GM21367 (cell line): ENCODE measurements around the gene TMTC3.

Experiments
- ATAC-seq: cut with Tn5 transposase; IDR thresholded peaks from one replicate; pipeline ENCODE4 v1.9.1; 2021; ENCODE audit not compliant: unreplicated experiment

Gene TMTC3

DNA sequence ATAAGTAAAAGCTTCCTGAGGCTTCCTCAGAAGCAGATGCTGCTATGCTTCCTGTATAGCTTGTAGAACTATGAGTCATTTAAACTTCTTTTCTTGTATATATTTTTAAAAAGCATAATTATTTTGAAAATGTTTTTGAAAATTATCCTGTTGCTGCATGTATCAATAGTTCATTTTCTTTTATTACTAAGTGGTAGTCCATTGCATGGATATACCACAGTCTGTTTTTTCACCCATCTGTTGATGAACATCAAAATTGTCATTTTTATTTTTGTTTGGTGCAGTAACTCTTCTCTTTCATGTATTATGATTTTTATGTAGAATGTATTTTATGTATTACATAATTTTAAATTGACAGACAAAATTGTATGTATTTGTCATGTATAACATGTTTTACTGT lies 81.4 kb downstream of the TMTC3 start:
- no peak for ATAC-seq

DNA sequence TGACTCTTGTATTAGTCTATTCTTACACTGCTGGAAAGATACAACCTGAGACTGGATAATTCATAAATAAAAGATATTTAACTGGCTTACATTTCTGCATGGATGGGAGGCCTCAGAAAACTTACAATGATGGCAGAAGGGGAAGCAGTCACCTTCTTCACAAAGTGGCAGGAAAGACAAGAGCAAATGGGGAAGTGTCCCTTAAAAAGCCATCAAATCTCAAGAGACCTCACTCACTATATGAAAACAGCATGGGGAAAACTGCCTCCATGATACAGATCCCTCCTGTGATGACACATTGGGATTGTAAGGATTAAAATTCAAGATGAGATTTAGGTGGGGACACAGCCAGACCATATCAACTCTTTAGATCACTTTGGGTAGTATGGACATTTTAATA lies 83.7 kb downstream of the TMTC3 start:
- ATAC-seq, result no peak

DNA sequence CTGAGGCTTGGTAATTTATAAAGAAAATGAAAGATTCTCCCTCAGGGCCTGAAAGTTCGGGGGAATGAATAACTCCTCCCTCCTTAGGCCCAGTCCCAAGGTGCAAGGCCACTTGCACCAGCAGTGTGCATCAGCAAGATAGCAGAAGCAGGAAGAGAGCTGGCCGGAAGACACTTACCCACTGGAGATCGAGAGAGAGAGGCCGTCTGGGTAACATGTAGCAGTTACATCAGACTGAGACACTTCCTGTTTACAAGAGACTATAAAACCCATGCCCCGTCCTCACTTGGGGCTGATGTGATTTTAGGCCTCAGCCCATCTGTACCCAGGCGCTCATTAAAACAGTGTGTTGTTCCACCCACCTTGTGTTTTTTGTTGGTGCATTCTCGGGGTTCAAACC lies 85.2 kb downstream of the TMTC3 start:
- no peak for ATAC-seq

DNA sequence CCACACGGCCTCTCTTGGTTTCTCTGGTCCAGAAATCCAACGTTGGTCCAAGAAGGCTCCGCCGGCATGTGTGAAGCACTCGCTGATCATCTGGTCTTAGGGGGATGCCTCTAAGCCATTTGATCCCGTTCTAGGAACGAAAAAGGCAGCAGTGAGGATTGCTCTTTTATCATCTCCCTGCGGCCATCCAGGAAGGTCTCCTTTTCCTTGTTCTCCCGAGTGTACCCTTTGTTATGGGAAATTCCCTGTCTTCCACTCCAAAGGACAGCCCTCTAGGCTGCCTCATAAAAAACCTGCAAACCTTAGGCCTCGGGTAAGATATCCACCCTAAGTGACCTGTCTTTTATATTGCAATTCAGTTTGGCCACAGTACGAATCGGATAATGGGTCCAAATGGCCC lies 85.8 kb downstream of the TMTC3 start:
- no peak for ATAC-seq

DNA sequence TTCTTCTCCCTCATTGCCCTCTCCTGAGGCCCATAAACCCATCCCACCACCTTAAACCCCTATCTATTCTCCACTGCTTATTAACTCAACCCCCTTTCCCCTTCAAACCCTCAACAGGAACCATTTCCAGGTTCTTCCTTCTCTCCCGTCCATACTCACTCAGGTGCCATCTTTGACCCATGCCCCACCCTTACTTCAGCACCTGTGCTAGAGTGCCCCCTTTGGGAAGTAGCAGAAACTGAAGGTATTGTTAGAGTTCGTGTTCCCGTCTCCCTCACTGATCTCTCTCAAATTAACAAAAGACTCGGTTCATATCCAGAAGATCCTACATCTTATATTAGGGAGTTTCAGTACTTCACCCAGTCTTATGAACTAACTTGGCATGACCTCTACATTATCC lies 86.6 kb downstream of the TMTC3 start:
- ATAC-seq, result no peak

DNA sequence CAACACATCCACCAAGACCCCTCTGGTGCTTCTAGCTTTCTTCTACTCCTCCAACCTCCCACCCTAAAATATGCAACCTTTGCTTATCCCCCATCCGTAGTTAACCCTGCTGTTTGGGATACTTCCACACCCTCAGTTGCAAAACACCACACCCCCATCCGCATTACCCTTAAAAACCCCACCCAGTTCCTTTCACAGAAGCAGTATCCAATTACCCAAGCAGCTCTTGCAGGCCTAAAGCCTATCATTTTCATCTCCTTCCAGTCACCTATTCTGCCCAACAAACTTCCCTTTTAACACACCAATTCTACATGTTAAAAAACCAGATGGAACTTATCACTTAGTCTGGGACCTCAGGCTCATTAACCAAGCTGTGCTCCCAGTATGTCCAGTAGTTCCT lies 88.2 kb downstream of the TMTC3 start:
- ATAC-seq, result no peak

DNA sequence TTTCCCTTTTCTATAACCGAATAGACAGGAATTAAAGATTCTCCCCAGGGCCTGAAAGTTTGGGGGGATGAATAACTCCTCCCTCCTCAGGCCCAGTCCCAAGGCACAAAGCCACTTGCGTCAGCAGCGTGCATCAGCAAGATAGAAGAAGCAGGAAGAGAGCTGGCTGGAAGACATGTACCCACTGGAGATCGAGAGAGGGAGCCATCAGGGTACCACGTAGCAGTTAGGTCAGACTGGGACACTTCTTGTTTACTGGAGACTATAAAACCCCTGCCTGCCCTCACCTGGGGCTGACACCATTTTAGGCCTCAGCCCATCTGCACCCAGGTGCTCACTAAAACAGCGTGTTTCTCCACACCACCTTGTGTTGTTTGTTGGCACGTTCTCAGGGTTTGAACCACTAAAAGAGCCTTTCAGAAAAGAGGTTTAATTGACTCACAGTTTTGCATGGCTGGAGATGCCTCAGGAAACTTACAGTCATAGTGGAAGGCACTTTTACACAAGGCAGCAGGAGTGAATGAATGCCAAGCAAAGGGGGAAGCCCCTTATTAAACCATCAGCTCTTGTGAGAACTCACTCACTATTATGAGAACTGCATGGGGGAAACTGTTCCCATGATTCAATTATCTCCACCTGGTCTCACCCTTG lies 93.2 kb downstream of the TMTC3 start:
- no peak for ATAC-seq

DNA sequence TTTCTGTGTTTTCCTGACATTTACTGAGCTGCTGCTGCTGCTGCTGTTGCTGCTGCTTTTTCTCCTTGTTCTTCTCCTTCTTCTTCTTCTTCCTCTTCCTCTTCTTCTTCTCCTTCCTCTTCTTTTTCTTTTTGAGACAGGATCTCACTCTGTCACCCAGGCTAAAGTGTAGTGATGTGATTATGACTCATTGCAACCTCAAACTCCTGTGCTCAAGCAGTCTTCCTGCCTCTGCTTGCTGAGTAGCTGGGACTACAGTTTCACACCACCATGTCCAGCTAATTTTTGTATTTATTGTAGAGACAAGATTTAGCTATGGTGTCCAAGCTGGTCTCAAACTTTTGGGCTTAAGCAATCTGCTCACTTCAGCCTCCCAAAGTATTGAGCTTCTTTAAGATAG lies 95.8 kb downstream of the TMTC3 start:
- peak; percentile 56 for ATAC-seq

DNA sequence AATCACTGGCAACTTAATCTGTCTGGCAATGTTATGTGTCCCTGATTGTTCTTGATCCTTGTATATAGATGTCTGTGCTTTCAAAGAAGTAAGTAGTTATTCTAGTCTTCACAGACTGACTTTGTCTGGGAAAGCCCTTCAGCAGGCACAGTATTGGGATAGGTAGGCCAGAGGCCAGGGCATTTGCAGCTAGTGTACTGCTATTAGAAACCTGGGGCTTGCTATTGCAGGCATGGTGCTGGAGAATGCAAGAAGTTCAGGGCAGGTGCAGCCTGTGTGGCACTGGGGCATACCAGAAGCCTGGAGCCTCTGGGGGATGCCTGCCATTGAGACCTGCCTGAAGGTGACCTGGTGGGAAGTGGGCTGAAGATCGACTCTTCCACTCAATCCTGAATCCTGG lies 96.3 kb downstream of the TMTC3 start:
- ATAC-seq, result no peak

DNA sequence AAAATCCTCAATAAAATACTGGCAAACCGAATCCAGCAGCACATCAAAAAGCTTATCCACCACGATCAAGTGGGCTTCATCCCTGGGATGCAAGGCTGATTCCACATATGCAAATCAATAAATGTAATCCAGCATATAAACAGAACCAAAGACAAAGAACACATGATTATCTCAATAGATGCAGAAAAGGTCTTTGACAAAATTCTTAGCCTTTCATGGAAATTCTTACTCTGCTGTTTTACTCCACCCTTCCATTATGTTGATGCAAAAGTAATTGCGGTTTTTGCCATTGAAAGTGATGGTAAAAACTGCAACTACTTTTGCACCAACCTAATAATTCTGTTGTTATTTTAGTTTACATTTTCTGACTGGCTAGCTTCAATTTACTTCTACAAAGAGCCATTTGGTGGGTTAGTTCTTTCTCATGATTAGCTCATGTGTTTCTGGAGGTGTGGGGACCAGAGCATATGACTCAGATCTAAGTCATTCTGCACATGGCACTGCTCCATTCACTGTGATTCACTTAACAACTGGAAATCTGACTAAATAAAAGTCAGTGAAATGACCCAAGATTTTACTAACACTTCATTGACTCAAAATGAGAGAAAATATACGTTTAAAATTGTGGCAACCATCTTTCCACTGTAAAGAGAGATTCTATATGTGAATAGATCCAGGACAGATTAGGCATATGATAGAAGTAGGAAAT lies 99.9 kb downstream of the TMTC3 start:
- ATAC-seq, result no peak

DNA sequence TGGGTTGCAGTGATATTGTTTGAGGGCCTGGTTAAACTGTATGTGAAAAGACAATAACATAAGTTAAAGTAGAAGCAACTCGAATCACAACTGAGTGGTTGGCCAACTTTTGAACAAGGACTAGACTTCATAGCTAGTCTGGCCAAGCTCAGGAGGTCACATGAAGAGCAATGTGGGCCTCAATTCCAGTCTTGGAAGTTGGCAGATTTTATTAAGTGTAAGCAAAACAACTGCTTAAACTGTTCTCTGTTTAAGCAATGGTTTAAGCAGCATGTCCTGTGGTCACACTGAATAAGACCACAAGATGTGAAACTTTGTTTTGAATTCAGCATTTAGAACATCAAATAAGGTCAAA lies 100.4 kb downstream of the TMTC3 start:
- ATAC-seq, result no peak

DNA sequence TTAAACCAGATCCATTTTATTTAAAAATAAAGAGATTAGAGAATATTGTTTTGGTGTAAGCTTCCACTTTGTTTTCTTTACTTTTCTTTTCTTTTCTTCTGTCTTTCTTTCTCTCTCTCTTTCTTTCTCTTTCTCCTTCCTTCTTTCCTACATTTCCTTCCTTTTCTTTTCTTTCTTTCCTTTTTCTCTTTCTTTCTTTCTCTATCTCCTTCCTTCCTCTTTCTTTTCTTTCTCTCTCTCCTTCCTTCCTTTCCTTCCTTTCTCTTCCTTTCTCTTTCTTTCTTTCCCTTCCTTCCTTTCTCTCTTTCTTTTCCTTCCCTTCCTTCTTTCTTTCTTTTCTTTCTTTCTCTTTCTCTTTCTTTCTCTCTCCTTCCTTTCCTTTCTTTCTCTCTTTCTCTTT lies 100.8 kb downstream of the TMTC3 start:
- ATAC-seq, result no peak

DNA sequence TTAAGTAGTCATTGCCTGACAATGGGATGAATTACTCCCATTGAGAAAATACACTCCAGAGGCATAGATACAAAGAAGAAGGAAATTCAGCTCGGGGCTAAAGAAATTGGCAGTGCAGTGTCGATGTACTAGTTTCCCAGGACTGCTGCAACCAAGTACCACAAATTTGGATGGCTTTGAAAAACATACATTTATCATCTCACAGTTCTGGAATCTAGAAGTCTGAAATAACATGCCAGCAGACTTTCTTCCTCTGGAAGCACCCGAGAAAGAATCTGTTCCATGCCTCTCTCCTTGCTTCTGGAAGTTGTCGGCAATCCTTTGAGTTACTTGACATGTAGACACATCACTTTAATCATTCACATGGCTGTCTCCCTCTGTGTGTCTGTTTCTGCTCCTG lies 101.9 kb downstream of the TMTC3 start:
- ATAC-seq, result no peak

DNA sequence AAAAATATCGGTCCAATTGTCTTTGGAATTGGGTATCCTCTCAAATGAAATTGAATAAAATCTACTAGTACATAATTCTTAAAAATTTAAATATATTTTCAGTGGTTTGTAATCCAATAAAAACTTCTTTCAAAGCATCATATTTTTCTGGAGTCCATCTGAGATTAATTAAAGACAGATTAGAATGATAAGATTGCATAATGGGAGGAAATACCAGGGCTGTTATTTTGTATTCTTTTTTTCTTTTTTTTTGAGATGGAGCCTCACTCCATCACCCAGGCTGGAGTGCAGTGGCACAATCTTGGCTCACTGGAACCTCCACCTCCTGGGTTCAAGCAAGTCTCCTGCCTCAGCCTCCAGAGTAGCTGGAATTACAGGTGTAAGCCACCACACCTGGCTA lies 103.8 kb downstream of the TMTC3 start:
- ATAC-seq, result no peak

DNA sequence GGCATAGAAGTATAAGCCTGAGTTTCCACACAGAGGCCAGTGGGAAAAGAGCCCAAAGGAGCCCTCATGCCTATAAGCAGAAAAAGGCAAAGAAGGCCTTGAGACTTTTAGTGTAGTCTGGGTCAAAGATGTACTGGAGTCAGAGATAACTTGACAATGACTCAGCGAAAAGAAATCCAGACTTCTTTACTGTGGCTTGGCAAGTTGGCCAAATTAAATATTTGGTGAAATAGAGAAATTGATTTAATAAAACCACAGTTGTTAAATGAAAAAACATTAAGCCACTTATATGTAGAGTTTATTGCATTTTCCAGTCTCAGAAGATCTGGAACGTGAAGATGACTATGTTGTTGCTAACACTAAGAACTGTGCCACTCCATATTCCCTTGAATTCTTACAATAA lies 105.1 kb downstream of the TMTC3 start:
- ATAC-seq, result no peak

DNA sequence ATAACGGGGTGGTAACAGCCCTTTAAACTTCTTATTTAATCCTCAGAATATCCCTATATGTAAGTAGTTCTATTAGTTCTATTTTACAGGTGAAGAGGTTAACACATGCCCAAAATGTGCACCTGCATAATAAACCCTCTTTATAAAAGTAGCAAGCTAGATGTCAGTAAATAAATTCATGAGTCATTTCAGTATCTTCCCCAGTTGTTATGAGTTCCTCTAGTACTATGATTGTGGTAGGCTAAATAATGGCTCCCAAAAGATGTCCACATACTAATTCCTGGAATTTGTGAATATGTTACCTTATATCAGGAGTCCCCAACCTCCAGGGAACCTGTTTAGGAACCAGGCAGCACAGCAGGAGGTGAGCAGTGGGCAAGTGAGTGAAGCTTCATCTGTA lies 106.5 kb downstream of the TMTC3 start:
- ATAC-seq, result no peak
